Ureter (tissue), 1 donor: Measurements from ENCODE around the gene LRRC10B. TPM values are rescaled to one million over a fixed set of nuclear protein-coding genes. Genes with fewer than 3 reads are reported as not detected.
"Not testable (repeated sequence)": the region's sequence is repeated elsewhere in the genome, so short reads cannot be mapped to it uniquely, and the experiment has no call there.

Experiments used
- DNase-seq: peaks from one replicate; pipeline ENCODE4 v3.0.0-alpha.2; 2020; ENCODE audit warnings: low spot score
- total RNA-seq: library from RNA; stranded (reverse); gene quantifications from one replicate; pipeline ENCODE4 v1.2.4, GENCODE V29; 2023
- donor health status: DM: yes; HTN: yes; CAD: no.

The LRRC10B gene
- 0.89 TPM for total RNA-seq

GRCh38 chr11:61507962-61508861 lies at the start of gene LRRC10B:
TSS of gene LRRC10B (plus strand) at chr11:61508749. CDS start at chr11:61508999, 250 bp downstream.
- no peak for DNase-seq

- no peak for DNase-seq
These were observed 48.1 kb upstream of the LRRC10B start for GRCh38 chr11:61460474-61460881.

GRCh38 chr11:61460986-61461385 lies 47.6 kb upstream of the LRRC10B start:
- no peak for DNase-seq

GRCh38 chr11:61467602-61468001 lies 40.9 kb upstream of the LRRC10B start:
- not testable (repeated sequence) for DNase-seq

GRCh38 chr11:61468002-61468401 lies 40.5 kb upstream of the LRRC10B start:
- no peak for DNase-seq

GRCh38 chr11:61472282-61472681 lies 36.3 kb upstream of the LRRC10B start:
- no peak for DNase-seq

GRCh38 chr11:61472868-61473267 lies 35.7 kb upstream of the LRRC10B start:
- DNase-seq = no peak

- no peak for DNase-seq
These were observed 35.1 kb upstream of the LRRC10B start for GRCh38 chr11:61473370-61474012.

GRCh38 chr11:61474013-61474643 lies 34.4 kb upstream of the LRRC10B start:
- DNase-seq = no peak

GRCh38 chr11:61475433-61475832 lies 33.1 kb upstream of the LRRC10B start:
- DNase-seq = no peak

GRCh38 chr11:61476371-61476770 lies 32.2 kb upstream of the LRRC10B start:
- DNase-seq = no peak

- DNase-seq = no peak
These were observed 31.4 kb upstream of the LRRC10B start for GRCh38 chr11:61477126-61477525.

- DNase-seq = no peak
These were observed 30.8 kb upstream of the LRRC10B start for GRCh38 chr11:61477727-61478148.

- not testable (repeated sequence) for DNase-seq
These were observed 29.0 kb upstream of the LRRC10B start for GRCh38 chr11:61479360-61480058.

- DNase-seq = no peak
These were observed 28.1 kb upstream of the LRRC10B start for GRCh38 chr11:61480261-61480993.

GRCh38 chr11:61480994-61481335 lies 27.6 kb upstream of the LRRC10B start:
- peak; percentile 72 for DNase-seq

- DNase-seq = no peak
These were observed 26.7 kb upstream of the LRRC10B start for GRCh38 chr11:61481806-61482205.

GRCh38 chr11:61482513-61482912 lies 26.0 kb upstream of the LRRC10B start:
- no peak for DNase-seq

GRCh38 chr11:61484541-61484940 lies 24.0 kb upstream of the LRRC10B start:
- DNase-seq = no peak

- no peak for DNase-seq
These were observed 23.5 kb upstream of the LRRC10B start for GRCh38 chr11:61485080-61485479.

GRCh38 chr11:61486011-61486620 lies 22.4 kb upstream of the LRRC10B start:
- no peak for DNase-seq
